ENCODE data around the gene CACNG6. TPM values are rescaled to one million over a fixed set of nuclear protein-coding genes. Genes with fewer than 3 reads are reported as not detected.
A peak's percentile ranks its signal among the peaks of the same experiment; 100 is the strongest.

CACNG6 gene
- total and polyA plus RNA-seq, 7 experiments from 2014 or later, result 0.42 to 1.9 TPM; not detected in 5

GRCh38 chr19:53965091-53965490 lies 26.3 kb upstream of the CACNG6 start:
- Histone ChIP-seq H3K27me3 (ENCODE audit: control insufficient read depth in 2 of 2, insufficient read depth in 2 of 2, low read length in 2 of 2) (no peaks in the 10 kb centered on the region), H3K36me3 (ENCODE audit: control insufficient read depth in 2 of 3, insufficient read depth in 3 of 3, low read length in 3 of 3) (no peaks in the 10 kb centered on the region), H3K9me3 (ENCODE audit: control insufficient read depth in 2 of 3, low read length in 3 of 3) (no peaks in the 10 kb centered on the region), H3K4me1 (ENCODE audit: control insufficient read depth in 2 of 2, insufficient read depth in 2 of 2, low read length in 2 of 2) (no peaks in the 10 kb centered on the region), H3K27ac (ENCODE audit: low read depth, low read length) (no peak overlapping the region), H3K4me3 (ENCODE audit: low read length) (no peak overlapping the region)
- Mint-ChIP-seq H3K27me3 (peaks cover 45 to 79% (median 59%) of the 10 kb centered on the region in 5 donors), H3K9me3 (peaks cover 0 to 11% (median 0%) of the 10 kb centered on the region in 11 donors), H3K4me3 (peak overlapping the region in 1 of 10 donors; percentile 61), H3K36me3 (peaks cover 0 to 12% (median 0%) of the 10 kb centered on the region in 5 donors), H3K27ac (no peak overlapping the region), H3K4me1 (peaks cover 0 to 24% (median 8%) of the 10 kb centered on the region in 7 donors)
- CTCF ChIA-PET, result no interaction called here
- POLR2A ChIA-PET, result no interaction called here
- DNase-seq (no peak), ATAC-seq (no peak)
- intact Hi-C loops (cut with micrococcal nuclease), result no loop called here

GRCh38 chr19:53966931-53967330 lies 24.5 kb upstream of the CACNG6 start:
- Histone ChIP-seq H3K9me3 (ENCODE audit: control insufficient read depth in 2 of 3, low read length in 3 of 3) (no peaks in the 10 kb centered on the region), H3K4me3 (ENCODE audit: low read length) (no peak overlapping the region), H3K27me3 (ENCODE audit: control insufficient read depth in 2 of 2, insufficient read depth in 2 of 2, low read length in 2 of 2) (no peaks in the 10 kb centered on the region), H3K36me3 (ENCODE audit: control insufficient read depth in 2 of 3, insufficient read depth in 3 of 3, low read length in 3 of 3) (no peaks in the 10 kb centered on the region), H3K4me1 (ENCODE audit: control insufficient read depth in 2 of 2, insufficient read depth in 2 of 2, low read length in 2 of 2) (no peaks in the 10 kb centered on the region), H3K27ac (ENCODE audit: low read depth, low read length) (no peak overlapping the region)
- ChIA-PET CTCF (no interaction called here), POLR2A (no interaction called here)
- Mint-ChIP-seq H3K9me3 (peaks cover 0 to 3% (median 0%) of the 10 kb centered on the region in 11 donors), H3K4me1 (peaks cover 0 to 13% (median 4%) of the 10 kb centered on the region in 7 donors), H3K36me3 (peaks cover 0 to 12% (median 0%) of the 10 kb centered on the region in 5 donors), H3K27me3 (peaks cover 28 to 74% (median 47%) of the 10 kb centered on the region in 5 donors), H3K27ac (no peak overlapping the region), H3K4me3 (no peak overlapping the region)
- ATAC-seq, result no peak
- no peak for DNase-seq
- intact Hi-C loops (cut with micrococcal nuclease), result no loop called here

- intact Hi-C loops (cut with micrococcal nuclease), result no loop called here
- CTCF ChIA-PET, result no interaction called here
These were observed 22.1 kb upstream of the CACNG6 start for GRCh38 chr19:53969366-53969765.

DNA sequence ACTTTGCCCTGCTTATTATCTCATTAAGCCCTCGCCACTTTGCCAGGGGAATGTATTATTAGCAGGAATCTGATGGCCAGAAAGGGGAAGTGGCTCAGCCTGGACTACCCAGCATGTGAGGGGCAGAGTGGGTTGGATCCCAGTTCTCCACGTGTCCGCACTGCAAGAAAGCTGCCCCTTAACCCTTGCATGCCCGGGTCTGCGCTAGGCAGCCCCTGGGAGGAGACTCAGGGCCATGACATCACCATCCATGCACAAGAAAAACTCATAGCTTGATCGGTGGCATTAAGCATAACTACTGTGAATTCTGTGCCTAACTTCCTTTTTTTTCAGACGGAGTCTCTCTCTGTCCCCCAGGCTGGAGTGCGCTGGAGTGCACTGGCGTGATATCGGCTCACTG lies 19.8 kb upstream of the CACNG6 start:
- Mint-ChIP-seq H3K27me3 (peaks cover 0 to 69% (median 31%) of the 10 kb centered on the region in 5 donors), H3K36me3 (no peaks in the 10 kb centered on the region), H3K4me3 (no peak overlapping the region), H3K4me1 (no peaks in the 10 kb centered on the region), H3K9me3 (peaks cover 0 to 3% (median 0%) of the 10 kb centered on the region in 11 donors), H3K27ac (no peak overlapping the region)
- Histone ChIP-seq H3K27me3 (ENCODE audit: control insufficient read depth in 2 of 2, insufficient read depth in 2 of 2, low read length in 2 of 2) (no peaks in the 10 kb centered on the region), H3K27ac (ENCODE audit: low read depth, low read length) (no peak overlapping the region), H3K9me3 (ENCODE audit: control insufficient read depth in 2 of 3, low read length in 3 of 3) (no peaks in the 10 kb centered on the region), H3K4me1 (ENCODE audit: control insufficient read depth in 2 of 2, insufficient read depth in 2 of 2, low read length in 2 of 2) (no peaks in the 10 kb centered on the region), H3K4me3 (ENCODE audit: low read length) (no peak overlapping the region), H3K36me3 (ENCODE audit: control insufficient read depth in 2 of 3, insufficient read depth in 3 of 3, low read length in 3 of 3) (no peaks in the 10 kb centered on the region)
- ChIA-PET CTCF (interaction anchor here (0.7 kb wide), 1 partner anchor 1437 kb away, joined by 3 read pairs; no protein-coding TSS in a partner anchor), POLR2A (no interaction called here)
- DNase-seq, result no peak
- intact Hi-C loops (cut with micrococcal nuclease), result loop anchor here in 1 of 2 donors (10.0 kb wide), 1 partner anchor 67 kb away; the partner anchor contains the start of gene CACNG7
- peak; percentile 50 for ATAC-seq

More at GRCh38 chr19:53969366-53969765, 22.1 kb upstream of the CACNG6 start:
- H3K27me3 ChIP-seq (ENCODE audit: control insufficient read depth in 2 of 2, insufficient read depth in 2 of 2, low read length in 2 of 2), result no peaks in the 10 kb centered on the region
- no peak overlapping the region for H3K4me3 Mint-ChIP-seq
- POLR2A ChIA-PET, result no interaction called here
- H3K4me3 ChIP-seq (ENCODE audit: low read length), result no peak overlapping the region
- H3K9me3 ChIP-seq (ENCODE audit: control insufficient read depth in 2 of 3, low read length in 3 of 3), result no peaks in the 10 kb centered on the region
- peaks cover 0 to 3% (median 0%) of the 10 kb centered on the region in 11 donors for H3K9me3 Mint-ChIP-seq
- H3K27me3 Mint-ChIP-seq, result peaks cover 15 to 75% (median 39%) of the 10 kb centered on the region in 5 donors
- DNase-seq (no peak), ATAC-seq (no peak)
- H3K36me3 ChIP-seq (ENCODE audit: control insufficient read depth in 2 of 3, insufficient read depth in 3 of 3, low read length in 3 of 3), result no peaks in the 10 kb centered on the region
- peaks cover 0 to 6% (median 0%) of the 10 kb centered on the region in 5 donors for H3K36me3 Mint-ChIP-seq
- H3K27ac Mint-ChIP-seq, result no peak overlapping the region
- no peak overlapping the region for H3K27ac ChIP-seq (ENCODE audit: low read depth, low read length)
- H3K4me1 ChIP-seq (ENCODE audit: control insufficient read depth in 2 of 2, insufficient read depth in 2 of 2, low read length in 2 of 2), result no peaks in the 10 kb centered on the region
- peaks cover 0 to 6% (median 2%) of the 10 kb centered on the region in 7 donors for H3K4me1 Mint-ChIP-seq

DNA sequence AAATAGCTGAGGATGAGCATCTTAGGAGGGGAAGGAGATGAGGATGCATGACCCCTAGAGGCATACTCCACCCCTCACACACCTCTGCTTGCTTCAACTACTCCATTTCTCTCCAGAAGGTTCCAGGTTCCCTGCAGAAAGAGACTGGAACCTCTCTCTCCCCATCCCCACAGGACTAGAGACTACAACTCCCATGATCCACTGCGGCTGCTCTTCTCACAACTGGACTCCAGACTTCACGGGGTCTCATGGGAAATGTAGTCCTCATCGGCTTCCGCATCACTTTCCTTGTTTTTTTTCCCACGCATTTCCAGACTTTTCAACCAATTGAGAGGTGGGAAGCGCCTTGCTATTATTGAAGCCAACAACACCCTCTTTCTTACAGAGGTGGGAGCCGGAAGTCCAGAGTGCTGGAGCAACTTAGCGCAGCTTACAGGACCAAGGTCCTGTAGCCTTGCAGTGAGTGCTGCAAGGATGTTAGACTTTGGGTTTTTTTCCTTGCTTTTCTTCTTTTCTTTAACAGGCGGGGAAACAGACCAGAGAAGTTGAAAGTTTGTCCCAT lies 13.9 kb upstream of the CACNG6 start:
- Mint-ChIP-seq H3K27me3 (peaks cover 48 to 70% (median 61%) of the 10 kb centered on the region in 5 donors), H3K36me3 (peaks cover 3 to 15% (median 11%) of the 10 kb centered on the region in 5 donors), H3K4me1 (peaks cover 14 to 41% (median 30%) of the 10 kb centered on the region in 7 donors), H3K27ac (peak overlapping the region in 2 of 9 donors; percentile 21 to 50), H3K9me3 (peaks cover 0 to 24% (median 9%) of the 10 kb centered on the region in 11 donors), H3K4me3 (peak overlapping the region; percentile 73 to 90 (median 83))
- Histone ChIP-seq H3K27ac (ENCODE audit: low read depth, low read length) (no peak overlapping the region), H3K4me1 (ENCODE audit: control insufficient read depth in 2 of 2, insufficient read depth in 2 of 2, low read length in 2 of 2) (peaks cover 0 to 5% of the 10 kb centered on the region in 2 donors), H3K36me3 (ENCODE audit: control insufficient read depth in 2 of 3, insufficient read depth in 3 of 3, low read length in 3 of 3) (no peaks in the 10 kb centered on the region), H3K9me3 (ENCODE audit: control insufficient read depth in 2 of 3, low read length in 3 of 3) (peaks cover 0 to 4% (median 0%) of the 10 kb centered on the region in 3 experiments), H3K27me3 (ENCODE audit: control insufficient read depth in 2 of 2, insufficient read depth in 2 of 2, low read length in 2 of 2) (peaks cover 6 to 16% of the 10 kb centered on the region in 2 donors), H3K4me3 (ENCODE audit: low read length) (peak overlapping the region; percentile 42)
- ChIA-PET POLR2A (no interaction called here), CTCF (no interaction called here)
- ATAC-seq (peak; percentile 83), DNase-seq (peak; percentile 34 to 69 (median 59))
- intact Hi-C loops (cut with micrococcal nuclease), result loop anchor here (1.0 to 10.0 kb wide), 6 partner anchors 70 to 140 kb away; partner anchors contain the start of genes CACNG7 (in 2 of the 2), PRPF31 (in 2 of the 2), TFPT (in 2 of the 2) and MYADM (in 1 of the 2)

- H3K9me3 Mint-ChIP-seq, result peaks cover 0 to 24% (median 9%) of the 10 kb centered on the region in 11 donors
- intact Hi-C loops (cut with micrococcal nuclease), result loop anchor here (1.0 to 10.0 kb wide), 6 partner anchors 71 to 139 kb away; partner anchors contain the start of genes CACNG7 (in 2 of the 2), PRPF31 (in 2 of the 2), TFPT (in 2 of the 2) and MYADM (in 1 of the 2)
- peaks cover 6 to 16% of the 10 kb centered on the region in 2 donors for H3K27me3 ChIP-seq (ENCODE audit: control insufficient read depth in 2 of 2, insufficient read depth in 2 of 2, low read length in 2 of 2)
- ATAC-seq (peak; percentile 66), DNase-seq (peak in 4 of 9 donors; percentile 27 to 53 (median 32))
- H3K4me3 Mint-ChIP-seq, result peak overlapping the region; percentile 73 to 90 (median 83)
- H3K4me3 ChIP-seq (ENCODE audit: low read length), result peak overlapping the region; percentile 42
- H3K4me1 Mint-ChIP-seq, result peaks cover 14 to 41% (median 30%) of the 10 kb centered on the region in 7 donors
- CTCF ChIA-PET, result interaction anchor here (0.6 kb wide), 1 partner anchor 10 kb away, joined by 6 read pairs; no protein-coding TSS in a partner anchor
- no peak overlapping the region for H3K27ac ChIP-seq (ENCODE audit: low read depth, low read length)
- no peaks in the 10 kb centered on the region for H3K36me3 ChIP-seq (ENCODE audit: control insufficient read depth in 2 of 3, insufficient read depth in 3 of 3, low read length in 3 of 3)
- H3K27ac Mint-ChIP-seq, result peak overlapping the region in 1 of 9 donors; percentile 50
- H3K9me3 ChIP-seq (ENCODE audit: control insufficient read depth in 2 of 3, low read length in 3 of 3), result peaks cover 0 to 4% (median 0%) of the 10 kb centered on the region in 3 experiments
- POLR2A ChIA-PET, result no interaction called here
- H3K27me3 Mint-ChIP-seq, result peaks cover 48 to 64% (median 56%) of the 10 kb centered on the region in 5 donors
- H3K36me3 Mint-ChIP-seq, result peaks cover 3 to 15% (median 11%) of the 10 kb centered on the region in 5 donors
- peaks cover 0 to 5% of the 10 kb centered on the region in 2 donors for H3K4me1 ChIP-seq (ENCODE audit: control insufficient read depth in 2 of 2, insufficient read depth in 2 of 2, low read length in 2 of 2)
These were observed 13.3 kb upstream of the CACNG6 start for GRCh38 chr19:53977991-53978731.
